ENCODE measurements around the gene SELL. TPM values are rescaled to one million over a fixed set of nuclear protein-coding genes. Genes with fewer than 3 reads are reported as not detected.

SELL gene
- total and polyA plus RNA-seq, 2 experiments from 2014 or later: not detected

- TF ChIP-seq EZH2 (IDR thresholded peaks at IDR 0.05; ENCODE audit: low read depth, unreplicated experiment) (no peak), POLR2AphosphoS5 (IDR thresholded peaks at IDR 0.05; ENCODE audit: low read depth) (no peak), ZNF114 (CRISPR knock-in tag; IDR thresholded peaks at IDR 0.05) (no peak), NANOG (IDR thresholded peaks at IDR 0.05; ENCODE audit: borderline replicate concordance) (no peak), STAT1 (IDR thresholded peaks at IDR 0.05; ENCODE audit: unreplicated experiment) (no peak), EZH2phosphoT487 (IDR thresholded peaks at IDR 0.05; ENCODE audit: unreplicated experiment) (no peak), JUNB (IDR thresholded peaks at IDR 0.05; ENCODE audit: unreplicated experiment) (no peak), ZNF331 (CRISPR knock-in tag; IDR thresholded peaks at IDR 0.05; ENCODE audit: low read depth) (no peak)
Observed at GRCh38 chr1:169707912-169708604, 3.4 kb downstream of the SELL start (continued).

- Mint-ChIP-seq H3K9me3 (no peaks in the 10 kb centered on the region), H3K36me3 (ENCODE audit: low read depth) (no peaks in the 10 kb centered on the region), H3K4me1 (no peaks in the 10 kb centered on the region), H3K4me3 (no peak overlapping the region), H3K27ac (no peak overlapping the region), H3K27me3 (ENCODE audit: insufficient read depth, low read depth, poor library complexity) (peaks cover 3% of the 10 kb centered on the region)
- DNase-seq (ENCODE audit: low spot score) (no peak), ATAC-seq (no peak)
- Histone ChIP-seq H3K27ac (ENCODE audit: low read depth) (no peak overlapping the region), H3K27me3 (ENCODE audit: insufficient read depth) (no peaks in the 10 kb centered on the region), H3K4me2 (no peak overlapping the region), H3K36me3 (ENCODE audit: insufficient read depth) (no peaks in the 10 kb centered on the region), H4K20me1 (replicated peaks; ENCODE audit: insufficient read depth) (no peaks in the 10 kb centered on the region), H3K4me3 (no peak overlapping the region), H3K79me2 (replicated peaks; ENCODE audit: insufficient read depth) (no peaks in the 10 kb centered on the region), H3K9me2 (ENCODE audit: insufficient read depth) (no peaks in the 10 kb centered on the region), H3F3A (replicated peaks; ENCODE audit: low read depth) (no peaks in the 10 kb centered on the region), H2AFZ (no peak overlapping the region), H3K4me1 (ENCODE audit: insufficient read depth) (no peaks in the 10 kb centered on the region)
- TF ChIP-seq ZNF331 (CRISPR knock-in tag; IDR thresholded peaks at IDR 0.05; ENCODE audit: low read depth) (no peak), ZNF114 (CRISPR knock-in tag; IDR thresholded peaks at IDR 0.05) (no peak), STAT1 (IDR thresholded peaks at IDR 0.05; ENCODE audit: unreplicated experiment) (no peak), CTCF (conservative IDR thresholded peaks at IDR 0.05; ENCODE audit: low read depth in 2 of 2) (no peak), EZH2 (IDR thresholded peaks at IDR 0.05; ENCODE audit: low read depth, unreplicated experiment) (no peak), EZH2phosphoT487 (IDR thresholded peaks at IDR 0.05; ENCODE audit: unreplicated experiment) (no peak), POLR2AphosphoS5 (IDR thresholded peaks at IDR 0.05; ENCODE audit: low read depth) (no peak), ZNF462 (CRISPR knock-in tag; IDR thresholded peaks at IDR 0.05) (no peak), NANOG (IDR thresholded peaks at IDR 0.05; ENCODE audit: borderline replicate concordance) (no peak)
Observed at GRCh38 chr1:169704797-169705196, 6.6 kb downstream of the SELL start.

Data from GM23338 (cell line).